ENCODE results near the gene TNFRSF14. TPM values are rescaled to one million over a fixed set of nuclear protein-coding genes. Genes with fewer than 3 reads are reported as not detected.
A peak's percentile ranks its signal among the peaks of the same experiment; 100 is the strongest.

The TNFRSF14 gene
- total RNA-seq, 1 donor from 2014 or later: 0.36 TPM

- Histone ChIP-seq H3K9ac (ENCODE audit: low read length) (no peak overlapping the region), H3K4me2 (ENCODE audit: low read length) (no peak overlapping the region), H2AFZ (ENCODE audit: low read depth, low read length) (no peak overlapping the region), H3K27ac (ENCODE audit: low read depth, low read length) (no peak overlapping the region), H4K20me1 (ENCODE audit: insufficient read depth, low read length) (no peaks in the 10 kb centered on the region), H3K4me1 (ENCODE audit: insufficient read depth, low read length) (peaks cover 25% of the 10 kb centered on the region), H3K27me3 (ENCODE audit: insufficient read depth, low read length) (peaks cover 2% of the 10 kb centered on the region), H3K4me3 (ENCODE audit: insufficient read depth, low read depth, low read length) (no peak overlapping the region), H3K9me3 (ENCODE audit: insufficient read depth, low read depth, low read length) (no peaks in the 10 kb centered on the region), H3K36me3 (ENCODE audit: insufficient read depth, low read length) (no peaks in the 10 kb centered on the region), H3K79me2 (ENCODE audit: insufficient read depth, low read length) (no peaks in the 10 kb centered on the region)
- no peak overlapping the region for H3K27ac Mint-ChIP-seq (ENCODE audit: unreplicated experiment)
- H3K4me1 Mint-ChIP-seq (ENCODE audit: low read depth, unreplicated experiment): no peaks in the 10 kb centered on the region
- no peaks in the 10 kb centered on the region for H3K9me3 Mint-ChIP-seq (ENCODE audit: unreplicated experiment)
- peaks cover 17% of the 10 kb centered on the region for H3K27me3 Mint-ChIP-seq (ENCODE audit: low read depth, unreplicated experiment)
- FAIRE-seq: no peak
- H3K36me3 Mint-ChIP-seq (ENCODE audit: low read depth, unreplicated experiment): no peaks in the 10 kb centered on the region
- TF ChIP-seq EZH2 (IDR thresholded peaks at IDR 0.05; ENCODE audit: insufficient read depth, low read length): no peak
- no peak for TF ChIP-seq CTCF (IDR thresholded peaks at IDR 0.05; ENCODE audit: insufficient read depth, low read depth, low read length)
- peak overlapping the region; percentile 5 for H3K4me3 Mint-ChIP-seq (ENCODE audit: unreplicated experiment)
- DNase-seq (ENCODE audit: low read depth): no peak
Measured at GRCh38 chr1:2542246-2542915, 13.8 kb upstream of the TNFRSF14 start.

GRCh38 chr1:2543543-2544092 is 12.6 kb upstream of the TNFRSF14 start:
- FAIRE-seq: no peak
- no peaks in the 10 kb centered on the region for H3K79me2 ChIP-seq (ENCODE audit: insufficient read depth, low read length)
- H3K27me3 ChIP-seq (ENCODE audit: insufficient read depth, low read length): peaks cover 2% of the 10 kb centered on the region
- Mint-ChIP-seq H3K27ac (ENCODE audit: unreplicated experiment) (no peak overlapping the region), H3K36me3 (ENCODE audit: low read depth, unreplicated experiment) (no peaks in the 10 kb centered on the region), H3K27me3 (ENCODE audit: low read depth, unreplicated experiment) (peaks cover 10% of the 10 kb centered on the region), H3K9me3 (ENCODE audit: unreplicated experiment) (no peaks in the 10 kb centered on the region), H3K4me3 (ENCODE audit: unreplicated experiment) (no peak overlapping the region), H3K4me1 (ENCODE audit: low read depth, unreplicated experiment) (no peaks in the 10 kb centered on the region)
- H3K27ac ChIP-seq (ENCODE audit: low read depth, low read length): no peak overlapping the region
- TF ChIP-seq EZH2 (IDR thresholded peaks at IDR 0.05; ENCODE audit: insufficient read depth, low read length): no peak
- peaks cover 37% of the 10 kb centered on the region for H3K4me1 ChIP-seq (ENCODE audit: insufficient read depth, low read length)
- H3K4me3 ChIP-seq (ENCODE audit: insufficient read depth, low read depth, low read length): no peak overlapping the region
- no peaks in the 10 kb centered on the region for H4K20me1 ChIP-seq (ENCODE audit: insufficient read depth, low read length)
- DNase-seq (ENCODE audit: low read depth): peak; percentile 4
- H3K4me2 ChIP-seq (ENCODE audit: low read length): peak overlapping the region; percentile 69
- no peak overlapping the region for H3K9ac ChIP-seq (ENCODE audit: low read length)
- no peaks in the 10 kb centered on the region for H3K36me3 ChIP-seq (ENCODE audit: insufficient read depth, low read length)
- H2AFZ ChIP-seq (ENCODE audit: low read depth, low read length): peak overlapping the region; percentile 39
- H3K9me3 ChIP-seq (ENCODE audit: insufficient read depth, low read depth, low read length): no peaks in the 10 kb centered on the region

- no peaks in the 10 kb centered on the region for H3K36me3 ChIP-seq (ENCODE audit: insufficient read depth, low read length)
- H3K4me3 ChIP-seq (ENCODE audit: insufficient read depth, low read depth, low read length): no peak overlapping the region
- peak overlapping the region; percentile 69 for H3K4me2 ChIP-seq (ENCODE audit: low read length)
- peaks cover 2% of the 10 kb centered on the region for H3K27me3 ChIP-seq (ENCODE audit: insufficient read depth, low read length)
- Mint-ChIP-seq H3K4me3 (ENCODE audit: unreplicated experiment) (no peak overlapping the region), H3K4me1 (ENCODE audit: low read depth, unreplicated experiment) (no peaks in the 10 kb centered on the region), H3K36me3 (ENCODE audit: low read depth, unreplicated experiment) (no peaks in the 10 kb centered on the region), H3K9me3 (ENCODE audit: unreplicated experiment) (no peaks in the 10 kb centered on the region), H3K27me3 (ENCODE audit: low read depth, unreplicated experiment) (peaks cover 3% of the 10 kb centered on the region), H3K27ac (ENCODE audit: unreplicated experiment) (no peak overlapping the region)
- H3K9me3 ChIP-seq (ENCODE audit: insufficient read depth, low read depth, low read length): no peaks in the 10 kb centered on the region
- peak overlapping the region; percentile 20 for H3K9ac ChIP-seq (ENCODE audit: low read length)
- no peaks in the 10 kb centered on the region for H3K79me2 ChIP-seq (ENCODE audit: insufficient read depth, low read length)
- H3K27ac ChIP-seq (ENCODE audit: low read depth, low read length): no peak overlapping the region
- H4K20me1 ChIP-seq (ENCODE audit: insufficient read depth, low read length): no peaks in the 10 kb centered on the region
- TF ChIP-seq CTCF (IDR thresholded peaks at IDR 0.05; ENCODE audit: insufficient read depth, low read depth, low read length) (no peak), EZH2 (IDR thresholded peaks at IDR 0.05; ENCODE audit: insufficient read depth, low read length) (no peak)
- H2AFZ ChIP-seq (ENCODE audit: low read depth, low read length): peak overlapping the region; percentile 39
- DNase-seq (ENCODE audit: low read depth) (peak; percentile 12), FAIRE-seq (no peak)
- peaks cover 37% of the 10 kb centered on the region for H3K4me1 ChIP-seq (ENCODE audit: insufficient read depth, low read length)
Measured at GRCh38 chr1:2544093-2544874, 11.9 kb upstream of the TNFRSF14 start.
